OCI-LY1 (cell line): ENCODE measurements around the gene MOCS2.

Experiments
- H2AFZ ChIP-seq: fragments of 200-600 bp; sonication (generic), shearing (Covaris generic); 2 replicates; pipeline ENCODE4 v1.6.0; 2014; ENCODE audit warnings: antibody characterized with exemption, mild to moderate bottlenecking, low read length
- H3F3A ChIP-seq: fragments of 200-600 bp; sonication (generic), shearing (Covaris generic); 2 replicates; pipeline ENCODE4 v1.6.0; 2014; ENCODE audit warnings: mild to moderate bottlenecking, antibody characterized with exemption, low read length, moderate library complexity; ENCODE audit not compliant: insufficient read depth
- H3K27ac ChIP-seq: fragments of 200-600 bp; sonication (generic); 2 replicates; pipeline ENCODE4 v1.5.1; 2014; ENCODE audit warnings: low read length, mixed run types, mild to moderate bottlenecking, low read depth; ENCODE audit not compliant: poor library complexity, severe bottlenecking
- H3K27me3 ChIP-seq: fragments of 200-600 bp; sonication (generic); 2 replicates; pipeline ENCODE4 v1.6.0; 2014; ENCODE audit warnings: antibody characterized with exemption, mild to moderate bottlenecking, low read length, moderate library complexity; ENCODE audit not compliant: insufficient read depth
- H3K36me3 ChIP-seq: fragments of 200-600 bp; sonication (generic); 2 replicates; pipeline ENCODE4 v1.6.1; 2014; ENCODE audit warnings: mild to moderate bottlenecking, antibody characterized with exemption, low read length, moderate library complexity, mixed read lengths; ENCODE audit not compliant: insufficient read depth
- H3K4me1 ChIP-seq: fragments of 200-600 bp; sonication (generic); 2 replicates; pipeline ENCODE4 v1.5.1; 2014; ENCODE audit warnings: mild to moderate bottlenecking, low read length, moderate library complexity; ENCODE audit not compliant: insufficient read depth, severe bottlenecking
- H3K4me2 ChIP-seq: fragments of 200-600 bp; sonication (generic), shearing (Covaris generic); 2 replicates; pipeline ENCODE4 v1.6.1; 2014; ENCODE audit warnings: low read length
- H3K4me3 ChIP-seq: fragments of 200-600 bp; sonication (generic); 2 replicates; pipeline ENCODE4 v1.5.1; 2014; ENCODE audit warnings: low read length, low read depth, mild to moderate bottlenecking, mixed read lengths; ENCODE audit not compliant: poor library complexity, severe bottlenecking
- H3K79me2 ChIP-seq: fragments of 200-600 bp; shearing (Covaris generic); 2 replicates; pipeline ENCODE4 v1.6.1; 2016; ENCODE audit warnings: mixed run types, low read length, mixed read lengths; ENCODE audit not compliant: insufficient read depth
- H3K9ac ChIP-seq: fragments of 200-600 bp; sonication (generic), shearing (Covaris generic); 2 replicates; pipeline ENCODE4 v1.6.1; 2014; ENCODE audit warnings: mild to moderate bottlenecking, low read length, mixed read lengths
- H3K9me2 ChIP-seq: fragments of 200-600 bp; sonication (generic), shearing (Covaris generic); 2 replicates; pipeline ENCODE4 v1.6.1; 2014; ENCODE audit warnings: low read depth, mild to moderate bottlenecking, low read length, mixed read lengths
- H3K9me3 ChIP-seq: fragments of 200-600 bp; shearing (Covaris generic); 2 replicates; pipeline ENCODE4 v1.6.1; 2014; ENCODE audit warnings: low read length, mixed read lengths
- H4K20me1 ChIP-seq: fragments of 200-600 bp; sonication (generic), shearing (Covaris generic); 2 replicates; pipeline ENCODE4 v1.6.0; 2016; ENCODE audit warnings: mild to moderate bottlenecking, low read length; ENCODE audit not compliant: insufficient read depth
- CTCF ChIP-seq: fragments of 200-600 bp; sonication (generic), shearing (Covaris generic); IDR thresholded peaks from 2 replicates; pipeline ENCODE4 v1.5.1; 2017; ENCODE audit warnings: mild to moderate bottlenecking, antibody characterized with exemption, low read length, moderate library complexity, mixed read lengths
- EZH2 ChIP-seq: fragments of 200-600 bp; sonication (generic), shearing (Covaris generic); IDR thresholded peaks from 2 replicates; pipeline ENCODE4 v1.8.0; 2017; ENCODE audit warnings: borderline replicate concordance, mixed run types, mild to moderate bottlenecking, antibody characterized with exemption, low read length, moderate library complexity, mixed read lengths

The MOCS2 gene

GRCh38 chr5:53089481-53089991, 20.0 kb downstream of the MOCS2 start:
- H3K36me3 ChIP-seq = no peaks in the 10 kb centered on the region
- H3K27me3 ChIP-seq = no peaks in the 10 kb centered on the region
- no peaks in the 10 kb centered on the region for H4K20me1 ChIP-seq
- no peak overlapping the region for H3K27ac ChIP-seq
- no peaks in the 10 kb centered on the region for H3F3A ChIP-seq
- no peak overlapping the region for H2AFZ ChIP-seq
- no peaks in the 10 kb centered on the region for H3K4me1 ChIP-seq
- H3K9me2 ChIP-seq = no peaks in the 10 kb centered on the region
- no peaks in the 10 kb centered on the region for H3K9me3 ChIP-seq
- no peak overlapping the region for H3K4me2 ChIP-seq
- TF ChIP-seq CTCF (no peak), EZH2 (no peak)
- H3K79me2 ChIP-seq = no peaks in the 10 kb centered on the region
- H3K4me3 ChIP-seq = no peak overlapping the region
- H3K9ac ChIP-seq = no peak overlapping the region

- no peak overlapping the region for H2AFZ ChIP-seq
- no peaks in the 10 kb centered on the region for H4K20me1 ChIP-seq
- H3K36me3 ChIP-seq = no peaks in the 10 kb centered on the region
These were observed 21.9 kb downstream of the MOCS2 start for GRCh38 chr5:53087621-53088121.

GRCh38 chr5:53087171-53087570, 22.4 kb downstream of the MOCS2 start:
- TF ChIP-seq EZH2 (no peak), CTCF (no peak)
- no peaks in the 10 kb centered on the region for H3K4me1 ChIP-seq
- H3K79me2 ChIP-seq = no peaks in the 10 kb centered on the region
- no peak overlapping the region for H3K27ac ChIP-seq
- H2AFZ ChIP-seq = no peak overlapping the region
- H3K27me3 ChIP-seq = no peaks in the 10 kb centered on the region
- H3K4me3 ChIP-seq = no peak overlapping the region
- no peaks in the 10 kb centered on the region for H3F3A ChIP-seq
- H3K4me2 ChIP-seq = no peak overlapping the region
- no peaks in the 10 kb centered on the region for H3K9me3 ChIP-seq
- no peaks in the 10 kb centered on the region for H4K20me1 ChIP-seq
- no peaks in the 10 kb centered on the region for H3K36me3 ChIP-seq
- H3K9me2 ChIP-seq = no peaks in the 10 kb centered on the region
- H3K9ac ChIP-seq = no peak overlapping the region

More at GRCh38 chr5:53087621-53088121, 21.9 kb downstream of the MOCS2 start:
- Histone ChIP-seq H3K9me2 (no peaks in the 10 kb centered on the region), H3K4me3 (no peak overlapping the region), H3K27me3 (no peaks in the 10 kb centered on the region), H3K9ac (no peak overlapping the region), H3K9me3 (no peaks in the 10 kb centered on the region), H3K79me2 (no peaks in the 10 kb centered on the region), H3K27ac (no peak overlapping the region), H3F3A (no peaks in the 10 kb centered on the region), H3K4me1 (no peaks in the 10 kb centered on the region), H3K4me2 (no peak overlapping the region)
- no peak for TF ChIP-seq CTCF
- TF ChIP-seq EZH2 = no peak
